HEK293 (cell line): ENCODE data around the gene UBA52.

ENCODE experiments used
- YY1 ChIP-seq: fragments of 450-650 bp; formaldehyde crosslinking; IDR thresholded peaks from 2 replicates; pipeline ENCODE4 v1.5.1; 2018; ENCODE audit warnings: missing biosample characterization, missing genetic modification characterization
- ZNF629 ChIP-seq: fragments of 450-650 bp; formaldehyde crosslinking; IDR thresholded peaks from 2 replicates; pipeline ENCODE4 v1.5.1; 2017; ENCODE audit warnings: missing biosample characterization, missing genetic modification characterization

- TF ChIP-seq ZNF629 (tag by site-specific recombination): no peak
- TF ChIP-seq YY1 (tag by site-specific recombination): no peak
Observed at GRCh38 chr19:18613589-18614234, 42.1 kb downstream of the UBA52 start.
